ENCODE results near the gene TANGO6. TPM values are rescaled to one million over a fixed set of nuclear protein-coding genes. Genes with fewer than 3 reads are reported as not detected.
"Not testable (repeated sequence)": the region's sequence is repeated elsewhere in the genome, so short reads cannot be mapped to it uniquely, and the experiment has no call there.

Gene TANGO6
- total and polyA plus RNA-seq, 4 donors, result 5.4 to 26.6 (median 13.2) TPM

DNA sequence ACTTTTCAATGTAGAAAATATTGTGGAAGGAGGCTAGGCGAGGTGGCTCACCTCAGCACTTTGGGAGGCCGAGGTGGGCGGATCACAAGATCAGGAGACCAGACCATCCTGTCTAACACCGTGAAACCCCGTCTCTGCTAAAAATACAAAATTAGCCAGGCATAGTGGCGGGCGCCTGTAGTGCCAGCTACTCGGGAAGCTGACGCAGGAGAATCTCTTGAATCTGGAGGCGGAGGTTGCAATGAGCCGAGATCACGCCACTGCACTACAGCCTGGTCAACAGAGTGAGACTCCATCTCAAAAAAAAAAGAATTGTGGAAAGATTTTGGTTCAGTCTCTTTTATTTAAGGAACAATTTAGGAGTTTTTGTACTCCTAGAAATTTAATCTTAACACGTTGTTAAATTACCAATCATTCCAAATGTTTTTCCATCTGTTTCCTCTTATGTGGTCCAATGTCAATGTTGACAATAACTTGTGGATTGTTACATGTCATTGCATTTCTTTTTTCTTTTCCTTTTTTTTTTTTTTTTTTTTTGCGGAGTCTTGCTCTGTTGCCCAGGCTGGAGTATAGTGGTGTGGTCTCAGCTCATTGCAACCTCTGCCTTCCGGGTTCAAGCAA, 137.5 kb downstream of the TANGO6 start:
- no peak overlapping the region for H3K4me3 ChIP-seq (ENCODE audit: low read length in 2 of 2)
- intact Hi-C loops (cut with DNase I), result no loop called here
- WGBS, 2 donors, result 89 to 90% methylated on average over 13 to 15 of the region's 15 CpGs
- ATAC-seq (ENCODE audit: low FRiP score) (no peak), DNase-seq (no peak)
- H3K36me3 ChIP-seq (ENCODE audit: control insufficient read depth in 1 of 2, insufficient read depth in 2 of 2, low read length in 1 of 2), result peaks cover 0 to 3% of the 10 kb centered on the region in 2 donors
- H3K9me3 ChIP-seq (ENCODE audit: control insufficient read depth, low read length), result no peaks in the 10 kb centered on the region
- H3K27ac ChIP-seq (ENCODE audit: low read depth in 1 of 2, low read length in 2 of 2), result no peak overlapping the region
- H3K4me1 ChIP-seq (ENCODE audit: control insufficient read depth in 1 of 2, insufficient read depth in 2 of 2, low read length in 2 of 2), result no peaks in the 10 kb centered on the region
- H3K27me3 ChIP-seq (ENCODE audit: control insufficient read depth in 1 of 2, insufficient read depth in 2 of 2, low read length in 1 of 2), result no peaks in the 10 kb centered on the region

DNA sequence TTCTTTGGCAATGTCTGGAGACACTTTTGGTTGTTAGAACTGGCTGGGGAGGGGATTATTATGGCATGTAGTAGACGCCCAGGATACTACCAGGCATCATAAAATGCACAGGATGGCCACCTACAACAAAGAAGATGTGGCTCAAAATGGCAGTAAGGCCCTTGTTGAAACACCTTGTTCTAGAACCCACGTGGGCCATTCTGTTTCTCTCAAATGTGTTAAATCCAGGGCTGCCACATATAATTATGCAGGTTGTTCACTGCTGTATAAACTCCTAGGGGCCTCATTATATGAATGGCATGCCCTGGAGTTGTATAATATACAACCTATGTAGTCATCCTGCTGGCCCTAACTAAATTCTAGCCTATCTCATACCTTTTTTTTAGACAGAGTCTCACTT, 138.6 kb downstream of the TANGO6 start:
- H3K36me3 ChIP-seq (ENCODE audit: control insufficient read depth in 1 of 2, insufficient read depth in 2 of 2, low read length in 1 of 2), result peaks cover 0 to 3% of the 10 kb centered on the region in 2 donors
- H3K4me3 ChIP-seq (ENCODE audit: low read length in 2 of 2), result no peak overlapping the region
- H3K9me3 ChIP-seq (ENCODE audit: control insufficient read depth, low read length), result no peaks in the 10 kb centered on the region
- WGBS, 2 donors, result 90 to 91% methylated on average over 2 of the region's 2 CpGs
- intact Hi-C loops (cut with DNase I), result no loop called here
- H3K27ac ChIP-seq (ENCODE audit: low read depth in 1 of 2, low read length in 2 of 2), result no peak overlapping the region
- H3K27me3 ChIP-seq (ENCODE audit: control insufficient read depth in 1 of 2, insufficient read depth in 2 of 2, low read length in 1 of 2), result no peaks in the 10 kb centered on the region
- no peak for DNase-seq
- H3K4me1 ChIP-seq (ENCODE audit: control insufficient read depth in 1 of 2, insufficient read depth in 2 of 2, low read length in 2 of 2), result no peaks in the 10 kb centered on the region
- no peak for ATAC-seq (ENCODE audit: low FRiP score)

DNA sequence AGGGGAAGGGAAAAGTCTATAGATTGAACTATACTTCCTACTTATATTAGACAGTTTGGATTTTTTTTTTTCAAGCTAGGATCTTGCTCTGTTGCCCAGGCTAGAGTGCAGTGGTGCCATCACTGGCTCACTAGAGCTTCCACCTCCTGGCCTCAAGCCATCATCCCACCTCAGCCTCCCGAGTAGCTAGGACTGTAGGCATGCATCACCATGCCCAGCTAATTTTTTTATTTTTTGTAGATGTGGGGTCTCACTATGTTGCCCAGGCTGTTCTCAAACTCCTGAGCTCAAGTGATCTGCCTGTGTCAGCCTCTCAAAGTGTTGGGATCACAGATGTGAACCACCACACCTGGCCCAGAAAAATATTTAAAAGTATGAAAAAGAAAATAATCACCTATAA, 141.1 kb downstream of the TANGO6 start:
- no peaks in the 10 kb centered on the region for H3K4me1 ChIP-seq (ENCODE audit: control insufficient read depth in 1 of 2, insufficient read depth in 2 of 2, low read length in 2 of 2)
- no peaks in the 10 kb centered on the region for H3K9me3 ChIP-seq (ENCODE audit: control insufficient read depth, low read length)
- no peaks in the 10 kb centered on the region for H3K27me3 ChIP-seq (ENCODE audit: control insufficient read depth in 1 of 2, insufficient read depth in 2 of 2, low read length in 1 of 2)
- DNase-seq (no peak), ATAC-seq (ENCODE audit: low FRiP score) (no peak)
- intact Hi-C loops (cut with DNase I), result no loop called here
- no peak overlapping the region for H3K27ac ChIP-seq (ENCODE audit: low read depth in 1 of 2, low read length in 2 of 2)
- H3K36me3 ChIP-seq (ENCODE audit: control insufficient read depth in 1 of 2, insufficient read depth in 2 of 2, low read length in 1 of 2), result peaks cover 0 to 3% of the 10 kb centered on the region in 2 donors
- WGBS, 2 donors, result 83 to 92% methylated on average over 1 of the region's 1 CpG
- no peak overlapping the region for H3K4me3 ChIP-seq (ENCODE audit: low read length in 2 of 2)

DNA sequence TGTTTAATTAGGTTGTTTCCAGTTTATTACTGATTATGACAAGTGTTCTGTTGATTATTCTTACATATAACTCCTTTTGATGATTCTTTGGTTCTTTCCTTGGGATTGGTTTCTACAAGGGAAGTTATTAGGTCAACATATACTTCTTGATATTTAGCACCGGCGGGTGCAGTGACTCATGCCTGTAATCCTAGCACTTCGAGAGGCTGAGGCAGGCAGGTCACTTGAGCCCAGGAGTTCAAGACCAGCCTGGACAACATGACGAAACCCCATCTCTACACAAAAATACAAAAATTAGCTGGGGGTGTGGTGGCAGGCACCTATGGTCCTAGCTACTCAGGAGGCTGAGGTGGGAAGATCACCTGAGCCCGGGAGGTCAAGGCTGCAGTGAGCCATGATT, 141.9 kb downstream of the TANGO6 start:
- Histone ChIP-seq H3K4me1 (ENCODE audit: control insufficient read depth in 1 of 2, insufficient read depth in 2 of 2, low read length in 2 of 2) (no peaks in the 10 kb centered on the region), H3K36me3 (ENCODE audit: control insufficient read depth in 1 of 2, insufficient read depth in 2 of 2, low read length in 1 of 2) (peaks cover 0 to 3% of the 10 kb centered on the region in 2 donors), H3K9me3 (ENCODE audit: control insufficient read depth, low read length) (no peaks in the 10 kb centered on the region), H3K27ac (ENCODE audit: low read depth in 1 of 2, low read length in 2 of 2) (no peak overlapping the region), H3K4me3 (ENCODE audit: low read length in 2 of 2) (no peak overlapping the region), H3K27me3 (ENCODE audit: control insufficient read depth in 1 of 2, insufficient read depth in 2 of 2, low read length in 1 of 2) (no peaks in the 10 kb centered on the region)
- 92 to 95% methylated on average over 5 of the region's 5 CpGs for WGBS, 2 donors
- ATAC-seq (ENCODE audit: low FRiP score) (no peak), DNase-seq (no peak)
- intact Hi-C loops (cut with DNase I), result no loop called here

DNA sequence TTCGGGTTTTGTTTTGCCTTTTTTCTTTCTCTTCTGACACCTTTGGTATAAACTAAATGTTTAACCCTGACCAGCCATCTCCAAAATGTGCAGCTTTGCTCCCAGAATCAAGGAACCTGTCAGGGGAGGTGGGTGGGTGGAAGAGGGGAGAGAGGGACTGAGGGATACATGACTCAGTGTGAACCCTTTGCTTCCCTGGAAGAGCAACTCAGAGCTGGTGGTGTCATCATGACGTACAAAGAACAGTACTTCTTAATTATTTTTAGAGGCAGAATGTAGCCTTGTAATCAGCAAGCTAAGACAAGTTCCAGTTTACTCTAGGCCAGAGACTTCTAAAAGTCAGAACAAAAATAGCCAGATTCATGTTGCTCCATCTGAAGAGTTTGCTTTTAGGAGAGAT, 142.5 kb downstream of the TANGO6 start:
- no peak for DNase-seq
- Histone ChIP-seq H3K27ac (ENCODE audit: low read depth in 1 of 2, low read length in 2 of 2) (no peak overlapping the region), H3K9me3 (ENCODE audit: control insufficient read depth, low read length) (no peaks in the 10 kb centered on the region), H3K4me1 (ENCODE audit: control insufficient read depth in 1 of 2, insufficient read depth in 2 of 2, low read length in 2 of 2) (no peaks in the 10 kb centered on the region), H3K36me3 (ENCODE audit: control insufficient read depth in 1 of 2, insufficient read depth in 2 of 2, low read length in 1 of 2) (peaks cover 0 to 3% of the 10 kb centered on the region in 2 donors), H3K27me3 (ENCODE audit: control insufficient read depth in 1 of 2, insufficient read depth in 2 of 2, low read length in 1 of 2) (no peaks in the 10 kb centered on the region), H3K4me3 (ENCODE audit: low read length in 2 of 2) (no peak overlapping the region)
- WGBS, 2 donors, result 77 to 86% methylated on average over 2 of the region's 2 CpGs
- intact Hi-C loops (cut with DNase I), result no loop called here
- no peak for ATAC-seq (ENCODE audit: low FRiP score)

DNA sequence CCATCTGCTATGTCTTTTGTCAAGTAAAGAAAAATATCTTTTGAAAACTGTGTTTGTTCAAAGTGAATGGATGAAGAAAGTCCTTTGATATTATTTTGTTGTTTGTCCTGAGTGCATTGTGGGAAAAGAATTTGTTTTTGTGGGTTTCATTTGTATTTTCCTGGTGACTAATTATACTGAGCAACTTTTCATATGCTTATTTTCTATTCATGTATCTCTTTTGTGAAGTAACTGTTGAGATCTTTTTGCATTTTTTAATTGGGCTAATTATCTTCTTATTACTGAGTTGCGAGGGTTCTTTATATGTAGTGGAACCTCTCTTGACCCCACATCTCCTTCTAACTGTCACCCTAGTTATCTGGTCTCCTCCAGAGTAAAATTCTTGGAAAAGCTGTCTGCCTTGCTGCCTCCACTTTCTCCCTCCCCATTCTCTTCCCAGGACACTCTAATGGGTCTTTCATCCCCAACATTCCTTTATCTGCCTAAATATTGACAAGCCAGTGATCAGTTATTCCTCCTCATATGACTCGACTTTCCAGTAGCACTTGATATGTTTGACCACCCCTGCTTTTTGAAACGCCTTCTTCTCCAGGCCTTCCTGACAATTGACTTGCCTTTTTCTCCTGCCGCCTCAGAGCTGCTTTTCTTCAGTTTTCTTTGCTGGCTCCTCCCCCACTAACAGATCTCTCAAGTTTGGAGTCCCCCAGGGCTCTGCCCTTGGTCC, 144.6 kb downstream of the TANGO6 start:
- WGBS, 2 donors, result 76 to 88% methylated on average over 4 of the region's 4 CpGs

DNA sequence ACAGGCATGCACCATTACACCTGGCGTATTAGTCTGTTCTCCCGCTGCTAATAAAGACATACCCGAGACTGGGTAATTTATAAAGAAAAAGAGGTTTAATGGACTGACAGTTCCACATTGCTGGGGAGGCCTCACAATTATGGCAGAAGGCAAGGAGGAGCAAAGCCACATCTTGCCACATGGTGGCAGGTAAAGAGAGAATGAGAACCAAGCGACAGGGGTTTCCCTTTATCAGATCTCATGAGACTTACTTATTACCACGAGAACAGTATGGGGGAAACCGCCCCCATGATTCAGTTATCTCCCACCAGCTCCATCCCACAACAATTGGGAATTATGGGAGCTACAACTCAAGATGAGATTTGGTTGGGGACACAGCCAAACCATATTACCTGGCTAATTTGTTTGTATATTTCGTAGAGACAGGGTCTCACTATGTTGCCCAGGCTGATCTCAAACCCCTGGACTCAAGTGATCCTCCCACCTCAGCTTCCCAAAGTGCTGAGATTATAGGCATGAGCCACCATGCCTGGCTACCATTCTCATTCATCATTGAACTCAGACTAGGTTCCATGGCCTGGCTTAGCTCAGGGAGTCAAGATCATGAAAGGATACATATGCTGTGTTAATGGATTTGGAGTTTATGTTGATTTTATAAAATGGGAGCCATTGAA, 147.0 kb downstream of the TANGO6 start:
- H3K9me3 ChIP-seq (ENCODE audit: control insufficient read depth, low read length); H3K4me3 ChIP-seq (ENCODE audit: low read length in 2 of 2); H3K27ac ChIP-seq (ENCODE audit: low read depth in 1 of 2, low read length in 2 of 2); H3K27me3 ChIP-seq (ENCODE audit: control insufficient read depth in 1 of 2, insufficient read depth in 2 of 2, low read length in 1 of 2); intact Hi-C loops (cut with DNase I); H3K4me1 ChIP-seq (ENCODE audit: control insufficient read depth in 1 of 2, insufficient read depth in 2 of 2, low read length in 2 of 2); DNase-seq; H3K36me3 ChIP-seq (ENCODE audit: control insufficient read depth in 1 of 2, insufficient read depth in 2 of 2, low read length in 1 of 2); ATAC-seq (ENCODE audit: low FRiP score): not testable (repeated sequence)
- WGBS, 2 donors, result 93% methylated on average over 7 of the region's 7 CpGs

More for the DNA sequence above, 144.6 kb downstream of the TANGO6 start:
- intact Hi-C loops (cut with DNase I), result no loop called here
- H3K4me3 ChIP-seq (ENCODE audit: low read length in 2 of 2), result no peak overlapping the region
- peaks cover 0 to 2% of the 10 kb centered on the region in 2 donors for H3K36me3 ChIP-seq (ENCODE audit: control insufficient read depth in 1 of 2, insufficient read depth in 2 of 2, low read length in 1 of 2)
- H3K27me3 ChIP-seq (ENCODE audit: control insufficient read depth in 1 of 2, insufficient read depth in 2 of 2, low read length in 1 of 2), result no peaks in the 10 kb centered on the region
- H3K9me3 ChIP-seq (ENCODE audit: control insufficient read depth, low read length), result no peaks in the 10 kb centered on the region
- H3K4me1 ChIP-seq (ENCODE audit: control insufficient read depth in 1 of 2, insufficient read depth in 2 of 2, low read length in 2 of 2), result no peaks in the 10 kb centered on the region
- DNase-seq, result no peak
- ATAC-seq (ENCODE audit: low FRiP score), result no peak
- H3K27ac ChIP-seq (ENCODE audit: low read depth in 1 of 2, low read length in 2 of 2), result no peak overlapping the region

DNA sequence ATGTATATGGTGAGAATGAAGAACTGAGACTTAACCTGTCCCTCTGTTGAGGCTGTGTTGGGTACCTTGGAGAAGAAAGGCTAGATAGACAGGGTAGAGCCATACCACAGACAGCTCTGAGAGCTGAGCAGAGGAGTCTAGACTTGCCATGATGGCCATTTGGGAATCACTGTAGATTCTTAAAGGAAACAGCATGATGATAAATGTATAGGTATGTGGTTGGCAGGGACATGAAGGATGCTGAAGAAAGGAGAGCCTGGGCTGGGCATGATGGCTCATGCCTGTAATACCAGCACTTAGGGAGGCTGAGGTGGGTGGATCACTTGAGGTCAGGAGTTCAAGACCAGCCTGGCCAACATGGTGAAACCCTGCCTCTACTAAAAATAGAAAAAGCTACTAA, 147.7 kb downstream of the TANGO6 start:
- Histone ChIP-seq H3K36me3 (ENCODE audit: control insufficient read depth in 1 of 2, insufficient read depth in 2 of 2, low read length in 1 of 2) (no peaks in the 10 kb centered on the region), H3K4me3 (ENCODE audit: low read length in 2 of 2) (no peak overlapping the region), H3K4me1 (ENCODE audit: control insufficient read depth in 1 of 2, insufficient read depth in 2 of 2, low read length in 2 of 2) (no peaks in the 10 kb centered on the region), H3K9me3 (ENCODE audit: control insufficient read depth, low read length) (no peaks in the 10 kb centered on the region), H3K27me3 (ENCODE audit: control insufficient read depth in 1 of 2, insufficient read depth in 2 of 2, low read length in 1 of 2) (no peaks in the 10 kb centered on the region), H3K27ac (ENCODE audit: low read depth in 1 of 2, low read length in 2 of 2) (no peak overlapping the region)
- no peak for DNase-seq
- ATAC-seq (ENCODE audit: low FRiP score), result no peak
- intact Hi-C loops (cut with DNase I), result no loop called here

DNA sequence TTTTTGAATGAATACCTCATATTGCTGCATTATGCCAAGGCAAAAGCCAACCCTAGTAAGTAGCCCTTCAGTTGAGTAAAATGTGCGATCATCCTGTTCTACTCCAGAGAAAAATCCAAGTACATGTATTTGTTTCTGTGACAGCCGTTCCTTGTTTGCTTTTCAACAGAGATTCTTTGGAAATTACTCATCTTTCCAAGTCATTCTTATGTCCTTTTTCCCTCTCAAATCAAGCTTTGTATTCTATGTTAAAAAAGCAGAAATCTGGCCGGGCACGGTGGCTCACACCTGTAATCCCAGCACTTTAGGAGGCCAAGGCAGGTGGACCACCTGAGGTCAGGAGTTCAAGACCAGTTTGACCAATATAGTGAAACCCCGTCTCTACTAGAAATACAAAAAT, 149.2 kb downstream of the TANGO6 start:
- 76 to 77% methylated on average over 5 of the region's 5 CpGs for WGBS, 2 donors
- intact Hi-C loops (cut with DNase I), result no loop called here

More for the DNA sequence above, 149.2 kb downstream of the TANGO6 start:
- no peaks in the 10 kb centered on the region for H3K36me3 ChIP-seq (ENCODE audit: control insufficient read depth in 1 of 2, insufficient read depth in 2 of 2, low read length in 1 of 2)
- no peak overlapping the region for H3K4me3 ChIP-seq (ENCODE audit: low read length in 2 of 2)
- no peaks in the 10 kb centered on the region for H3K27me3 ChIP-seq (ENCODE audit: control insufficient read depth in 1 of 2, insufficient read depth in 2 of 2, low read length in 1 of 2)
- no peaks in the 10 kb centered on the region for H3K9me3 ChIP-seq (ENCODE audit: control insufficient read depth, low read length)
- no peaks in the 10 kb centered on the region for H3K4me1 ChIP-seq (ENCODE audit: control insufficient read depth in 1 of 2, insufficient read depth in 2 of 2, low read length in 2 of 2)
- H3K27ac ChIP-seq (ENCODE audit: low read depth in 1 of 2, low read length in 2 of 2), result no peak overlapping the region
- ATAC-seq (ENCODE audit: low FRiP score) (no peak), DNase-seq (no peak)
